Left lung (tissue), 10 donors: ENCODE results near the gene TEX51. TPM values are rescaled to one million over a fixed set of nuclear protein-coding genes. Genes with fewer than 3 reads are reported as not detected.

ENCODE experiments used
- ATAC-seq: fragments of 200-7000 bp; cut with Tn5 transposase; one replicate; pipeline ENCODE4 v1.9.1; 2020; ENCODE audit warnings: moderate library complexity
- DNase-seq, 4 donors: peaks; one replicate each; pipeline ENCODE4 v3.0.0-alpha.2; 2013 to 2020
- H3K27ac ChIP-seq, 2 donors: fragments of 200-600 bp; sonication (generic) in 1 of 2; one replicate each; pipeline versions ENCODE4 v1.5.0 to v1.8.0; 2020 to 2021
- H3K27me3 ChIP-seq, 2 donors: fragments of 200-600 bp; sonication (generic) in 1 of 2; one replicate each; pipeline versions ENCODE4 v1.5.0 to v1.8.0; 2020 to 2021
- H3K36me3 ChIP-seq, 2 donors: fragments of 200-600 bp; sonication (generic) in 1 of 2; one replicate each; pipeline versions ENCODE4 v1.5.0 to v1.8.0; 2020 to 2021
- H3K4me1 ChIP-seq, 2 donors: fragments of 200-600 bp; one replicate each; pipeline ENCODE4 v1.8.0; 2021
- H3K4me3 ChIP-seq, 2 donors: fragments of 200-600 bp; sonication (generic) in 1 of 2; one replicate each; pipeline versions ENCODE4 v1.5.0 to v1.8.0; 2020 to 2021; ENCODE audit warnings: mild to moderate bottlenecking in 1 of 2
- H3K9me3 ChIP-seq, 2 donors: fragments of 200-600 bp; sonication (generic) in 1 of 2; one replicate each; pipeline versions ENCODE4 v1.5.0 to v1.8.0; 2020 to 2021
- intact Hi-C, 2 donors: fragments of 100-400 bp; cut with DNase I; formaldehyde crosslinking; loops; one replicate each; pipeline versions ENCODE4 v1.11.2 to v1.14.2; 2022
- polyA plus RNA-seq, 6 donors: library from polyadenylated mRNA; unstranded; fragments of 120-200 nt; gene quantifications; one replicate each; pipeline ENCODE4 v1.2.1, GENCODE V29; 2013; ENCODE audit not compliant: insufficient read length in 6 of 6
- total RNA-seq, 2 donors: library from RNA; stranded (reverse); fragmentation: NEBNext Ultra II Directional; extraction: Animal tissue kit (Norgen Biotek cat#: 25700); gene quantifications; one replicate each; pipeline ENCODE4 v1.2.1, GENCODE V29; 2021
- TF ChIP-seq, protein P1 (sequence below), 2 donors: fragments of 200-600 bp; sonication (generic) in 1 of 2; IDR thresholded peaks; one replicate each; pipeline versions ENCODE4 v1.5.0 to v1.8.0; 2021; ENCODE audit warnings: antibody characterized with exemption in 2 of 2
- donor health status: DM: no; HTN: yes; CAD: no.
- donor health status: DM: no; HTN: no; CAD: no.

Gene TEX51
- total and polyA plus RNA-seq, 8 donors, result not detected

DNA sequence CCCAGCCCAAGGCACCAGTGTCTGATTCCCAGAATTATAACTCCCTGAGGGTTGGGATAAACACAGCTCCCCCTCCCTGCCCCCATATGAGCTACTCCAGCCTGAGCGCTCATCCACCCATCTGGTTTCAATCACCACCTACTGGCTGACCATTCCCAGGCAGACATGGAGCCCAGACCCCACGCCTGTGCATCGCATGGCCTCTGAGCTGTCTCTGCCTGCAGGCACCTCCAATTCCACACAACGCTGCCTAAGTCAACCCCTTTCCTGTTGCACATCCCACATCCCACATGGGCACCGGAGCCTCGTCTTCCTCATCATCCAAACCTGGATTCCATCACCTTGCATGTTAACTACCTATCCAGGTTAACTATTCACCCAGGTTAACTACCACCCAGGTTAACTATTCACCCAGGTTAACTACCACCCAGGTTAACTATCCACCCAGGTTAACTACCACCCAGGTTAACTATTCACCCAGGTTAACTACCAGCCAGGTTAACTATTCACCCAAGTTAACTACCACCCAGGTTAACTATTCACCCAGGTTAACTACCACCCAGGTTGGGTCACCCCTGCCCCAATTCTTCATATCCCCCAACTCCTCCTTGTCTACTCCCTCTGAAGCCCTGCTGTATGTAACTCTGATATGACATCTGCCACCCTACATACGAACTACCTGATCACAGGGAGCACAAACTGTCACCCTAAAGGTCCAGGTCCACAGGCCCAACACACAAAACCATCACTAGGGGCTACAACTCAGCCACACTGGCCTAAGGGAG, 47.8 kb downstream of the TEX51 start:
- Histone ChIP-seq H3K4me3 (no peak overlapping the region), H3K36me3 (no peaks in the 10 kb centered on the region), H3K4me1 (no peaks in the 10 kb centered on the region), H3K9me3 (peaks cover 0 to 8% of the 10 kb centered on the region in 2 donors), H3K27me3 (peaks cover 0 to 15% of the 10 kb centered on the region in 2 donors), H3K27ac (no peak overlapping the region)
- no peak for ATAC-seq
- intact Hi-C loops, result no loop called here
- TF ChIP-seq, protein P1, sequence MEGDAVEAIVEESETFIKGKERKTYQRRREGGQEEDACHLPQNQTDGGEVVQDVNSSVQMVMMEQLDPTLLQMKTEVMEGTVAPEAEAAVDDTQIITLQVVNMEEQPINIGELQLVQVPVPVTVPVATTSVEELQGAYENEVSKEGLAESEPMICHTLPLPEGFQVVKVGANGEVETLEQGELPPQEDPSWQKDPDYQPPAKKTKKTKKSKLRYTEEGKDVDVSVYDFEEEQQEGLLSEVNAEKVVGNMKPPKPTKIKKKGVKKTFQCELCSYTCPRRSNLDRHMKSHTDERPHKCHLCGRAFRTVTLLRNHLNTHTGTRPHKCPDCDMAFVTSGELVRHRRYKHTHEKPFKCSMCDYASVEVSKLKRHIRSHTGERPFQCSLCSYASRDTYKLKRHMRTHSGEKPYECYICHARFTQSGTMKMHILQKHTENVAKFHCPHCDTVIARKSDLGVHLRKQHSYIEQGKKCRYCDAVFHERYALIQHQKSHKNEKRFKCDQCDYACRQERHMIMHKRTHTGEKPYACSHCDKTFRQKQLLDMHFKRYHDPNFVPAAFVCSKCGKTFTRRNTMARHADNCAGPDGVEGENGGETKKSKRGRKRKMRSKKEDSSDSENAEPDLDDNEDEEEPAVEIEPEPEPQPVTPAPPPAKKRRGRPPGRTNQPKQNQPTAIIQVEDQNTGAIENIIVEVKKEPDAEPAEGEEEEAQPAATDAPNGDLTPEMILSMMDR (IDR thresholded peaks at IDR 0.05), result no peak
- no peak for DNase-seq

DNA sequence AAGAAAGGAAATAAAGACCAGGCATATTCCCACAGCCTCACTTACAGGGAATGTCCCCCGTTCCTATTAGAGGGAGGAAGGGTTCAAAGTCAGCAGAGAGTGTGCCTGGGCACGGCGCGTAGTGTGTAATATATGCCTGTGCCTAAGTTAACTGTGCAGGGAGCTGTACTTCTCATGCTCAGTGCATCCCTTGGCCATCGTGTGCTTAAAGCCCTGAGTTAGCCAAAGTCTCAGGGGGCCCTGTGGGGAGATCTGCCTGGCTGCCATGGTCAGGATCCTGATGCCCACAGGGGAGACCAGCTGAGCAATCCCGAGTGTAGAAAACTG, 48.4 kb downstream of the TEX51 start:
- ATAC-seq, result no peak
- Histone ChIP-seq H3K4me1 (no peaks in the 10 kb centered on the region), H3K4me3 (no peak overlapping the region), H3K9me3 (peaks cover 0 to 8% of the 10 kb centered on the region in 2 donors), H3K36me3 (no peaks in the 10 kb centered on the region), H3K27ac (no peak overlapping the region), H3K27me3 (peaks cover 0 to 12% of the 10 kb centered on the region in 2 donors)
- TF ChIP-seq, protein P1 (IDR thresholded peaks at IDR 0.05), result no peak
- DNase-seq, result no peak
- intact Hi-C loops, result no loop called here

DNA sequence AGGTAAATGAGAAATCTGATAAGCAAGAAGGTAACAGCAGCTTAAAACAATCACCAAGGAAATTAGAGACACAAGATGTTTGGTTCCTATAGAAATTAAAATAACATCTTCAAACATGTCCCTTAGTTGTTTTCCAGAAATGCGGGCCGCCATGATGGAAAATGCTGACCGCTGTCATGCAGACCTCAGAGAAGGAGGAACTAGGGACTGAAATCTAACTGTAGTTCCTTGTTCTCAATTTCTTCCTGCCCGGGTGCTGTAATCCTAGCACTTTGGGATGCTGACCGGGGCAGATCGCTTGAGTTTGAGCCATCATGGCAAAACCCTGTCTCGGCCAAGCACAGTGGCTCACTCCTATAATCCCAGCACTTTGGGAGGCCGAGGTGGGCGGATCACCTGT, 51.1 kb downstream of the TEX51 start:
- H3K4me1 ChIP-seq, result no peaks in the 10 kb centered on the region
- ATAC-seq (peak; percentile 26), DNase-seq (no peak)
- intact Hi-C loops, result no loop called here
- H3K9me3 ChIP-seq, result no peaks in the 10 kb centered on the region
- H3K27ac ChIP-seq, result no peak overlapping the region
- H3K27me3 ChIP-seq, result peaks cover 0 to 8% of the 10 kb centered on the region in 2 donors
- no peaks in the 10 kb centered on the region for H3K36me3 ChIP-seq
- no peak overlapping the region for H3K4me3 ChIP-seq
- TF ChIP-seq, protein P1 (IDR thresholded peaks at IDR 0.05), result no peak

DNA sequence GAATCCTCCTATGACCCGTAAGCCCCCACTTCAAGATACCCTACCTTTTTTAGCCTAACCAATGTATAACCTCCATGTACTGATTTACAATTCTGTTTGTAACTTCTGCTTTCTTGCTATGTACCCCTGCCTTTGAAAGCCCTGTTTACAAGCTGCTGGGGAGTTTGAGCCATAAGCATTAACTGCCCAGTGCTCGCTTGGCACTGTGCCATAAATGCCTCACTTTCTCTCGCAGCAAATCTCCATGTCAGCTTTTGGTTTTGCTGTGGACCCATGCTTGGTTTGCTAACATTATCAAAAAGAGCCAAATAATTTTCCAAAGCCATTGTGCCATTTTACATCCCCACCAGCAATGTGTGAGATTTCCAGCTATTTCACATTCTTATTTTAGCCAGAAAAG, 51.8 kb downstream of the TEX51 start:
- H3K4me3 ChIP-seq, result no peak overlapping the region
- TF ChIP-seq, protein P1 (IDR thresholded peaks at IDR 0.05), result no peak
- no peak overlapping the region for H3K27ac ChIP-seq
- H3K4me1 ChIP-seq, result no peaks in the 10 kb centered on the region
- no peaks in the 10 kb centered on the region for H3K36me3 ChIP-seq
- ATAC-seq (no peak), DNase-seq (no peak)
- intact Hi-C loops, result no loop called here
- H3K9me3 ChIP-seq, result no peaks in the 10 kb centered on the region
- H3K27me3 ChIP-seq, result peaks cover 0 to 8% of the 10 kb centered on the region in 2 donors

Other genes starting within 250 kb of the TEX51 start
- 10 to 100 TPM; 44.0 to 74.0 TPM for gene GYPC, start 242.7 kb upstream of the TEX51 start, total RNA-seq
- gene GYPC, start 242.7 kb upstream of the TEX51 start, polyA plus RNA-seq, result 10 to 100 TPM; 56.8 to 92.8 (median 76.3) TPM
- 10 to 100 TPM; 32.0 to 36.0 TPM for gene BIN1, start 208.3 kb downstream of the TEX51 start, total RNA-seq
- 10 to 100 TPM; 62.4 to 98.7 (median 79.6) TPM for gene BIN1, start 208.3 kb downstream of the TEX51 start, polyA plus RNA-seq